T-helper 9 cell (primary cell): Measurements from ENCODE around the gene SLCO3A1.

Experiments used
- DNase-seq: peaks from one replicate; pipeline ENCODE4 v3.0.0-alpha.2; 2020

The SLCO3A1 gene

GRCh38 chr15:92075764-92076163, 222.3 kb downstream of the SLCO3A1 start:
- no peak for DNase-seq

DNA sequence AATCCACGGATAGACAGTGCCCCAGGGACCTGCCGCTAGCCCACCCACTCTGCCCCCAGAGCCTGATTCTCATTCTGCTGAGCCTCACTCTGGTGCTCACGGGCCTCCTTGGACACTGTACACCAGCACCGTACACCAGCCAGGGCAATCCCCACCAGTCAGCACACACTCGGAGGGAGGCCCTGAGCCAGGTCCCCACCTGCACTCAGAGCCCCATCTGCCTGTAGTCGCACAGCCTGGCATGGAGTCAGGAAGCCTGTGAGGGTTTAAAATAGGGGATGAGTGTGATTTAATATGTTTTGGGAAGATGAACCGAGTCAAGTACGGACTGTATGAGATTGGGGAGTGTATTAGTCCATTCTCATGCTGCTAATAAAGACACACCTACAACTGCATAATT, 223.0 kb downstream of the SLCO3A1 start:
- DNase-seq, result no peak

DNA sequence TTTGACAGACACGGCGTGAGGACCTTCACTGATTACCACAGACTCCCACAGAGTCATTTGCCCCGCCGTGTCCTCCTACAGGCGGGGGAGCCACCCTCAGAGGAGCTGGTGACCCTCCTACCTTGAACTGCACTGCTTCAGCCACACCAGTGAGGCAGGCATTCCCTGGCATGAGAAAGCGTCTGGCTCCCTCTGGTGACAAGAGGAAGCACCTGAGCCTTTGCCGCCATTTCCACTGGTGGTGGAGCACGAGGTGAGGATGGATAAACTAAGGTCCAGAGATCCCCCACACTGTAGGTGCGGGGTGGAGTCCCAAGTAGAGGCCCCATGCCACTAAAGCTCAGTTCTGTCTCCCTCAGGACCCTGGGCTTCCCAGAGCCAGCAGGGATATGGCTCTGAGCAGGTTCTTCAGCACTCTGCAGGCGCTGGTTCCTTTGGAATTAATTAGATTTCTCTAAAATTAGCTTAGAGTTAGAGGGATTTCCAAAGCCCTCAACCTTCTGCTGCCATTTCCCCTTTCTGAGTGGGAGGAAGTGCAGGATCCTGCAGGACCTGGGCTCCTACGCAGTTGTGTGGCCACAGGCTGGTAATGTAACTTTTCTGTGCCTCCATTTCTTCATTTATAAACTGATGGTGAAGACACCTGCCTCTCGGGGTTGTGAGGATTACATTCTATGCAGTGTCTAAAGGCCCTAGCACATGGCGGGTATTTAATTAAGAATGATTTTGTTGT, 224.0 kb downstream of the SLCO3A1 start:
- DNase-seq, result peak; percentile 37

DNA sequence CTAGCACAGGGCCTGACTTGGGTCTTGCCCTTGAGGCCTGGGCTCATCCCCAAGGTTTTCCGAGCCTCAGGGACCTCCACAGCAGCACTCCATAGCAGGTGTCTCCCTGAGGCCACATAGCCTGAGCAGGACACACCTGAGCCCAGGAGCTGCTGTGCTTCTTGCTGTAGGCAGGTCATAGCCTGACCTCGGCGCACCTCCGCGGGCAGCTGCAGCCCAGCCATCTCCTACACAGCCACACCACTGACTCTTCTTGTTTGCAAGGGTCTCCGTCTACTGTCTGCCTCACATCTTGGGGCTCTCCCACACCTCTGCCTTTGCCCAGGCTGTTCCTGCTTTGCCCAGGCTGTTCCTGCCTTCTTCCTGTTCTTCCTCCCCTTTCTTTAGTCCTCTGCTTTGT, 224.8 kb downstream of the SLCO3A1 start:
- DNase-seq, result no peak

DNA sequence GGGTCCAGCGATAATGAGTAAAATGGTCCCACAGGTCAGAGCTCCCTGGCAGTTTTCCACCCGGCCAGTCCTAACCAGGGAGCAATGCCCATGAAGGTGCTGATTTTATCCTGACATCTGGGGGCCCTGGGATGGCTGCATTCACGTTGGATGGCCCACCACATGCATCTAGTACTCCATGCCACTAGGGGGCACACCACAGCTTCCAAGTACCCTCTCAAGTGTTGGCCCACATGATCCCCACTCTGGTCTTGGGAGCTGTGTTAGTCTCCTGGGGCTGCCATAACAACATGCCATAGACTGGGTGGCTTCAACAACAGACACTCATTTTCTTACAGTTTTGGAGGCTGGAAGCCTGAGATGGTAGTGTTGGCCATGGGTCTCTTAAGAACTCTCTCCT, 225.5 kb downstream of the SLCO3A1 start:
- DNase-seq, result no peak

GRCh38 chr15:92079647-92080255, 226.2 kb downstream of the SLCO3A1 start:
- DNase-seq, result no peak

DNA sequence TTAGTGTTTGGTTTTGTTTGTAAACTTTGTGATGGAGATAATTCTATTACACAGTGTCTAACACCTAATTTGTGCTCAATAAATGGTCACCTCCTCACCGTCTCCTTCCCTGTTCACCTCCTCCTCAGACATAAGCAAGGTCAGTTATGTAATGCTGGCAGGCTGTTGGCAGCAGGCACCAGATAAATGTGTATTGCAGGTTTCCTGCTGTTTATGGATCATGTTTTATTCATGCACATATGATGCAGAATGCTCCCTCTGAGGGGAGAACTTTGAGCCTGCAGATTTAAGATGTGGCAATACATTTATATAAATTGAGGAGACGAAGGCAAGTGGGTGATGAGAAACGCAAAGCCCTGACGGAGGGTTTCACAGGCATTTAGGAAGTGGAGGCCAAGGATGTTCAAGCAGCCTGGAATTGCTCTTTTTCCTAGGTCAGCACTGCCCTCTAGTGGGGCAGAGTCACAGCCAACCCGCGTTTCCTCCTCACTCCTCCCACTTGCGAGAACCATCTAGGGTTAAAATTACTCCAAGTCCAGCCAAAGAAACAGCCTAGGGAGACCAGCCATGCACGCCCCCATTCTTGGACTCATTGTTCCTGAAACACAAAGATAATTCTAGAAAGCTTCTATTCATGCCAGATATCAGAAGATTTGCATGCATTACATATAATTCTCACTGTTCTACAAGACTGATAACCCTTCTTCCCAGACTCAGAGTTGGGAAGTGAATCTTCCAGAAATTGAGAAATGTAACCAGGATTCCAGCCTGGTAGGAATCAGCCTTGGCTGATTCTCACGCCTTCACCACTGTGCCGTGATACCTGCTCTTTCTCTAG, 228.7 kb downstream of the SLCO3A1 start:
- peak; percentile 34 for DNase-seq

GRCh38 chr15:92083190-92083589, 229.7 kb downstream of the SLCO3A1 start:
- DNase-seq, result no peak

DNA sequence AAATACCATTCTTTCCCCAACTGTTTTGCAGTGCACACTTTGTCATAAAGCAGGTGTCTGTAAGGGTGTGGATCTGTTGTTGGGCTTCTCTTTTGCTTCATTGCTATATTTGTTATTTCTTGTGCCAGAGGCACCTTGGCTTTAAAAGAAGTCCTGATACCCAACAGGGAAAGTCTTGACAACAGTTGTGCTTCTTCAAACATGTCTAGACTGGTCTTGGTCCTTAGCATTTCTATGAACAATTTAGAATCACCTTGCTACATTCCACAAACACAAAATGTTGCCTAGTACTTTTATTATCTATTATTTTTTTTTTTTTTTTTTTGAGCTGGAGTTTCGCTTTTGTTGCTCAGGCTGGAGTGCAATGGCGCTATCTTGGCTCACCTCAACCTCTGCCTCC, 233.7 kb downstream of the SLCO3A1 start:
- DNase-seq, result no peak

- DNase-seq, result no peak
These were observed 237.7 kb downstream of the SLCO3A1 start for GRCh38 chr15:92091155-92091734.

DNA sequence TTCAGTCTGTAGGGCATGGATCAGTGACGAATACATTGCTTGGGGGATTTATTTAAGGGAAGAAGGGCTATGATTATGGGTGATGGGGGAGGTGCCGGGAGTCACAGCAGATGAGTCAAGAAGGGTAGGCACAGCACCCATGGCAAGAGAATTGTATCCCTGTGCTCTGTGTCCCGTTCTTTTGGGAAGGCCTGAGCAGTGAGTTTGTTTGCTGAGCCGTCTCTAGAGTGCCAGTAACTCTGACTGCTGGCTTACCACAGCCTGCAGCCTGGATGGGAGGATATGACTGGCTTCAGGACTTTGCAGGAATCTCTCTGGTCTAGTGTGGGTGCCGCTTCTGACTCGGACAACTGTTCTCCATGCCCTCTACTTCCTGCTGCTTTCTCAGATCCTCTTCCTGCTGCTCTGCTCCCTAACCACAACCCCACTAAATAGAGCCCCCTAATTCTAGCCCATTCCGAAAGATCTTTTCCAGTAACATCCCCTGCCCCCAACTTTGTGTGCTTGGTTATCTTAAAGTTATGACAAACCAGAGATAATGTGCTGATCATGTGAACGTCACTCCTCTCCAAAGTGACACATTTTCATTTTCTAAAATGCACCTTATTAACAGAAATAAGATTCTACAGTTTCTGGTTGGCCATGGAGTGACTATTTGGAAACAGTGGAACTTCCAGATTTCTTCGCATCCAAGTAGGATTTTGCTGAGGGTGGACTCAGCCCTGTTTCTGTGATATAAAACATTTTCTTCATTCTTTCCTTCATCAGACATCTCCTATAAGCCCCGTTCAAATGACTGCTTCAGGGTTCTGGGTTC, 239.0 kb downstream of the SLCO3A1 start:
- no peak for DNase-seq

GRCh38 chr15:92095693-92096092, 242.2 kb downstream of the SLCO3A1 start:
- no peak for DNase-seq

DNA sequence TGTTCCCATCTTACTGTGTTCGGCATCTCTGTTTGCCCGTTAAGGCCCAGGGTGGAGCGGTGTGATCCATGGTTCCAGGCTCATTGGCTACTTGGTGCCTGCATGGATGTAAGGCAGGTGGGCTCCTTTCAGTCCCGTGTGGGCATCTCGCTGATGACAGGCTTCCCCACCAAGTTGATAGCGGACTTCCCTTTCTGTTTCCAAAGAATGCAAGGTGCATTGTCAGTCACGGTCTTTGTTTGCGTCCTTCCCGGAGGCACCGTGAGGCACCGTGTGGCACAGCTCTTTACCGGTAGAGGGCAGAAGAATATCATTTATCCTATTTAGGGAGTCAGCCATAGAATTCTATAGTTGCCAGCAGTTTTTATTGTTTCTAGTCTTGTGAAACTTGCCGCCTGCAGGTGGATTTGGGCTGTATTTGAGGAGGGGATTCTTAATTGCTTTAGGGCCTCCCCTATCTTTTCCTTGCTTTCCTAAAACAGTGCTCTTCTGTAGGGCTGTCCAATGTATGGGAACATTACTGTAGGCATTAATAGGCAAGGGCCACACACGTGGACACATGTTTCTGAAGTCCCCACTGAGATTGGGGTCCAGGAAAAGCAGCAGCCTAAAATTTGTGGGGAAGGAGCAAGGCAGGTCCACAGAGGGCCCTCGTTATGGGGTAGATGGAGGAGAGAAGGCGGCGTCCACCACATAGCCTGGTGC, 244.1 kb downstream of the SLCO3A1 start:
- DNase-seq, result peak; percentile 38

- DNase-seq, result no peak
These were observed 245.4 kb downstream of the SLCO3A1 start for GRCh38 chr15:92098869-92099268.

GRCh38 chr15:92100301-92100700, 246.8 kb downstream of the SLCO3A1 start:
- no peak for DNase-seq

DNA sequence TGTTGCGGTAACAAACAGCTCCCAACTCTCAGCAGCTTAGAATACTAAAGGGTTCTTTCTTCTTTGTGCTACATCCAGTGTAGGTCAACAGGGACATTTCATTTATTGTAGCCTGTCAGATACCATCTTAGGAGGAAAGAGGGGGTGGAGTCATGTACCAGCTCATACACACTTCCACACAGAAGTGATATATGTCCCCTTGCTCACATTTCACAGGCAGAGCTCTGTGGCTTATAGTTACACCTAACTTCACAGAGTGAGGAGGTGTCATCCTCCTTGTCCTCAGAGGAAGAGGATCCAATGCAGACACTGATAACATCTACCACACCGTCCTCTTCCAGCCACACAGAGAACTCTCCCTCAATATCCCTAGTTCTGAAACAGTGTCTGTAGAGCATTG, 247.2 kb downstream of the SLCO3A1 start:
- DNase-seq, result no peak

GRCh38 chr15:92101708-92102394, 248.3 kb downstream of the SLCO3A1 start:
- DNase-seq, result peak; percentile 7

- DNase-seq, result no peak
These were observed 248.9 kb downstream of the SLCO3A1 start for GRCh38 chr15:92102395-92102755.

DNA sequence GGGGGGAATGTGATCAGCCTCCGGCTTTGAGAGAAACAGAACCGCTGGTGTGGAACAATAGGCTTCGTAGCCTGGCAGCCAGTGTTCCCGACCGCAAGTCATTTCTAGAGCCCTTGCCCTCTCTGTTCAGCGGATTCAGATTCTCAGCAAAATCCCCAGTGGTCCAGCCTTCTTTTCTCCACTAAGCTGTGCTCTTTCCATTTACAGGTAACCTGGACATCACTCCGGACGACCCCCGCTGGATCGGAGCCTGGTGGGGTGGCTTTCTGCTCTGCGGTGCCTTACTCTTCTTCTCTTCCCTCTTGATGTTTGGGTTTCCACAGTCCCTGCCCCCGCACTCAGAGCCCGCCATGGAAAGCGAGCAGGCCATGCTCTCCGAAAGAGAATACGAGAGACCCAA, 250.6 kb downstream of the SLCO3A1 start:
- DNase-seq, result no peak

- DNase-seq, result no peak
These were observed 252.1 kb downstream of the SLCO3A1 start for GRCh38 chr15:92105611-92106010.

- no peak for DNase-seq
These were observed 254.0 kb downstream of the SLCO3A1 start for GRCh38 chr15:92107510-92107909.
